AG09319 (cell line): ENCODE data around the gene NBL1.

ENCODE experiments used
- DNase-seq: peaks from one replicate; pipeline ENCODE4 v3.0.0-alpha.2; 2010; ENCODE audit warnings: low read depth; ENCODE audit errors: extremely low read depth
- TF ChIP-seq, protein P1 (sequence below): IDR thresholded peaks from 2 replicates; pipeline ENCODE4 v1.5.1; 2011; ENCODE audit warnings: low read depth, mild to moderate bottlenecking, inconsistent platforms, low read length, moderate library complexity

Gene NBL1

DNA sequence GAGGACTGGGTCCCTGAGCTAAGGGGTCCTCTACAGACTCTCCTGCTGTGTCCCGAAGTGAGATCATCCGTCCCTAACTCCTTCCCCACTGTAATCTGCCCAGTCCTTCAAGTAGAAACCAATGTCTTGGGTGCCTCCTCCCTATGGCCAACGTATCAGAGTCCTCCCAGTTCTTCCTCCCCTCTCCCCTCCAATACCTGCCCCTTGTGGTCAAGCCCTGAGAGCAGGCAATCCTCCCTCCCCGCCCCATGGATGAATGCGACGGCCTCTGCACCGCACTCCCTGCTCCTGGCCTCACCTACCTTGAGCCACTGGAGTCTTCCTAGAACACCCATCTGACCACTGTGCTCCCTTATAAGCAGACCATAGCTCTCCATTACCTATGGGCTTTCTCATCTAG, 51.7 kb downstream of the NBL1 start:
- DNase-seq: no peak
- TF ChIP-seq, protein P1, sequence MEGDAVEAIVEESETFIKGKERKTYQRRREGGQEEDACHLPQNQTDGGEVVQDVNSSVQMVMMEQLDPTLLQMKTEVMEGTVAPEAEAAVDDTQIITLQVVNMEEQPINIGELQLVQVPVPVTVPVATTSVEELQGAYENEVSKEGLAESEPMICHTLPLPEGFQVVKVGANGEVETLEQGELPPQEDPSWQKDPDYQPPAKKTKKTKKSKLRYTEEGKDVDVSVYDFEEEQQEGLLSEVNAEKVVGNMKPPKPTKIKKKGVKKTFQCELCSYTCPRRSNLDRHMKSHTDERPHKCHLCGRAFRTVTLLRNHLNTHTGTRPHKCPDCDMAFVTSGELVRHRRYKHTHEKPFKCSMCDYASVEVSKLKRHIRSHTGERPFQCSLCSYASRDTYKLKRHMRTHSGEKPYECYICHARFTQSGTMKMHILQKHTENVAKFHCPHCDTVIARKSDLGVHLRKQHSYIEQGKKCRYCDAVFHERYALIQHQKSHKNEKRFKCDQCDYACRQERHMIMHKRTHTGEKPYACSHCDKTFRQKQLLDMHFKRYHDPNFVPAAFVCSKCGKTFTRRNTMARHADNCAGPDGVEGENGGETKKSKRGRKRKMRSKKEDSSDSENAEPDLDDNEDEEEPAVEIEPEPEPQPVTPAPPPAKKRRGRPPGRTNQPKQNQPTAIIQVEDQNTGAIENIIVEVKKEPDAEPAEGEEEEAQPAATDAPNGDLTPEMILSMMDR: no peak

DNA sequence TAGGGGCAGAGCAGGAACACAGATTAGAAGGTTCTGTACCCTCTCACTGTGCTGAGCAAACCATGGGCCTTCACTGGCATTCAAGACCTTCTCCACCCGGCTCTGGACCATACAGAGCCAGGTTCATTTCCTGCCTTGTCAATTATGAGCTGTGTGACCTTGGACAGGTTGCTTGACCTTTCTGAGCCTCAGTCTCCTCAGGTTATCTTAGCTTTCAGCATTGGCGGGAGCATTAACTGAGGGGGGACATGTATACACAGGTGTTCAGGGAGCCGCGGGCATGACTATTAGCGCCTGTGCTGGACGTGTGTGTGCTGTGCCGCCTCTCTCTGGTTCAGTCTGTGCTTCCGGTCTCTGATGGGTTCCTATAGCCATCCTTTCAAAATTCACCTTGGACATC, 52.7 kb downstream of the NBL1 start:
- DNase-seq: no peak
- TF ChIP-seq, protein P1: no peak

DNA sequence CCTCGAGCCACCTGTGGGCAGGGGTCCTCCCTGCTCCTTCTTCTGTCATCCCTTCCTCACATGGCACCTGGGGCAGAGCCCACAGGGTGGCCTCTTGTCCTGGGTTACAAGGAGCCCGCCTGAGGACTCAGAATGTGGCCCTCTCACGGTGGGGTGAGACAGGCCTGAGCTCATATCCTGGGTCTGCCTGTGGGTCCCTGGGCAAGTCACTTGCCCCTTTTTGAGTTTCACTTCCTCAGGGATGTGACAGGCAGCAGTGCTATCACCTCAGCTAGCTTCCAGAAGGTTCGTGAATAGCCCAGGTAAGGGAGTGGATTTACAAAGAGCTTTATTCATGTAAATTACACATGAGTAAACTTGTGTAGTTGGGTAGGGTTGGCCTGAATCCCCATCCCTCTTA, 54.1 kb downstream of the NBL1 start:
- no peak for DNase-seq
- TF ChIP-seq, protein P1: no peak

DNA sequence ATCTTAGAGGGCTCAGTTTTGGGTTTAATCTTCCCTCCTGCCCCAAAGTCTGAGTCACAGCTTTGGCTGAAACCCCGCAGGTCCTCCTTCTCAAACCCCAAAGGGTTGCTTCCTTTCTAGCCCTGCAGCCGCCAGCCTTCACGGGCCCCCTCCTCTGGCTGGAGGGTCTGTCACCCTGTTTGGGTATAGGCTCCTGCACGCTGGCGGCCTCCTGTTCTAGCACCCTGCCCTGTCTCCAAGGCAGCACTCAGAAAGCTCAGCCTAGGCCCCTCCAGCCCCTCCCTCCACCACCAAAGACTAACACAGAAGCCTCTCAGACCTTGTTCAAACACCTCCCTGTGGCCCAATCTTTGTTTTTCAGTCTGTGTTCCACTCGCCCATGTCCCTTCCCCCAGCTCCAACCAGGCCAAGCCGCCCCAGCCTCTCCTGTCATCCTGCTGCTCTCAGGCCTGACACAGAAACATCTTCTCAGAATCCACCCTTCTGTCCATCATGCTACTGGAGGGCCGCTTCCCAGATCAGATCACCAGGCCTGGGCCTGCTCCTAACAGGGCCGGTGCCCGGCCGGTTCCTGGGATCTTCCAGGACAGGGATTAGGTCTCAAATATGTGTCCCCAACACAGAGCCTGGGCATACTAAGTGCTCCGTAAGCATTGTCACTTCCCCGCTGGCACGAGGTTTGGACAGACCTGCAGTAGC, 56.1 kb downstream of the NBL1 start:
- no peak for DNase-seq
- TF ChIP-seq, protein P1: no peak

DNA sequence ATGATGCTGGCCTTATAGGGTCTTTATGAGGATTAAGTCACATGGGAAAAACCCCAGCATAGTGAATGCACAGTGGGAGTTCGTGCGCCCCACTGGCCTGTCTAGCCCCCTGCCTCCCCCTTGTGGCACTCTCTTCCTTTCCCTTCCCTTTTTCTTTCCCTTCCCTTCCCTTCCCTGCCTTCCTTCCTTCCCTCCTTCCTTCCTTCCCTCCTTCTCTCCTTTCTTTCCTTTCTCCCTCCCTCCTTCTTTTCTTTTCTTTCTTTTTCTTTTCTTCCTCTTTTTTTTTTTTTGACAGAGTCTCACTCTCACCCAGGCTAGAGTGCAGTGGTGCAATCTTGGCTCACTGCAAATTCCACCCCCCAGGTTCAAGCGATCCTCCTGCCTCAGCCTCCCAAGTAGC, 59.2 kb downstream of the NBL1 start:
- no peak for DNase-seq
- TF ChIP-seq, protein P1: no peak

DNA sequence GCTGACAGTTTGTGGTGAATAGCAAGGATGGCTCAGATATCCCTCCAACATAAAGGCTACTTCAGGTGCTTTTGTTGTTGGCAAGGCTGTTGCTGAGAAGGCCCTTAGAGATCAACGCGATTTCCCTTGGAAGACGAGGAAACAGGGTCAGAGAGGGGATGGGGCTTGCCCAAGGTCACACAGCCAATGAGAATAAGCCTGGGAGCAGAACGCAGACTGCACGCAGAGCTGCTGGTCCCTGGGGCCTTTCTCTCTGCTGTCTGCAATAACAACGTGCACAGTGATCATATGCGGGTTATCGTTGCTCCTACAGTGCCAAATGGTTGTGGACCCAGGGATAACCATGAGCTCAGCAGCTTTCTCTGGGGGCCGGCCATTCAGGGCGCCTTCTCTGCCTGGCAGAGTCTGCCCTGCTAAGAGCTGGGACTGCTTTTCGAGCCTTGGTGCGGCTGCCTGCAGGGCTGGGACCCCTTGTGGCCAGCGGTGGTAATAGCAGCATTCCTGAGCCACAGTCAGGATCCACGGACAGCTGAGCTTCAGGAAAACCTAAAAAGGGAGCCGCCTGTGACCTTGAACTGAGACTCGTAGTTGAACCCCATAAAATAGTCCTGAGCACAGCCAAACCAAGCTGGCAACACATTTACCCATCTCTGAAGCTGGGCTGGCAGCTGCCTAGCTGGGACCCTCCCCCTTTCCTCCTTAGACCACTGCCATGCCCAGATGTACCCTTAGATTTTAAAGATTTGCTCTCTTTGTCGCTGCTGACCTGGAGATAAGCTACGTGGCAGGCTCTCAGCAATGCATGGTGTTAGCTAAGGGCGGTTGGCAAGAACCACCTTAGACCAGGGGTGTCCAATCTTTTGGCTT, 60.4 kb downstream of the NBL1 start:
- DNase-seq: peak; percentile 28
- TF ChIP-seq, protein P1: peak; percentile 95

DNA sequence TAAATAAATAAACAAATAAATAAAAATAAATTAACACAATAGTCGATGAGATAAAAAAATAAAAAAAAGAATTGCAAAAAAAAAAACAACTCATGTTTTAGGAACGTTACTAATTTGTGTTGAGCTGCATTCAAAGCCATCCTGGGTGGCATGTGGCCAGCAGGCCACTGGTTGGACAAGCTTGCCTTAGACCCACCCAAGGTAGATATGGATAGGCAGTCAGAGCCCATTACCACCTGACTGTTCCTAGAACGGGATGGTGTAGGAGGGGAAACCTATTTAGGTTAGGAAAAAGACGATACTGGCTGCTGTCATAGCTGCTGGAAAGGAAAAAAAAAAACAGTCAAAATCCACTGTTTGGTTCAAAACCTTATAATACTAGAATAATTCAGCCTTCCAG, 61.4 kb downstream of the NBL1 start:
- no peak for DNase-seq
- TF ChIP-seq, protein P1: no peak
